ENCODE measurements around the gene IL15.
"Not testable (repeated sequence)": the region's sequence is repeated elsewhere in the genome, so short reads cannot be mapped to it uniquely, and the experiment has no call there.

Gene IL15
- total RNA-seq = 4.3 to 5.3 reads per million in 2 experiments

GRCh38 chr4:141636082-141636770 lies at the start of gene IL15:
TSS of gene IL15 (plus strand) at chr4:141636583. CDS start at chr4:141719465, 82,882 bp downstream.
- DNase-seq (ENCODE audit: low read depth) = peak; percentile 36

- no peak for DNase-seq (ENCODE audit: low read depth)
Observed at GRCh38 chr4:141587897-141588296, 48.5 kb upstream of the IL15 start.

- DNase-seq (ENCODE audit: low read depth) = no peak
Observed at GRCh38 chr4:141595531-141595930, 40.9 kb upstream of the IL15 start.

- DNase-seq (ENCODE audit: low read depth) = no peak
Observed at GRCh38 chr4:141599853-141600252, 36.5 kb upstream of the IL15 start.

- not testable (repeated sequence) for DNase-seq (ENCODE audit: low read depth)
Observed at GRCh38 chr4:141604683-141605082, 31.7 kb upstream of the IL15 start.

GRCh38 chr4:141605425-141605856 lies 30.9 kb upstream of the IL15 start:
- DNase-seq (ENCODE audit: low read depth) = no peak

GRCh38 chr4:141609243-141609642 lies 27.1 kb upstream of the IL15 start:
- no peak for DNase-seq (ENCODE audit: low read depth)

- DNase-seq (ENCODE audit: low read depth) = no peak
Observed at GRCh38 chr4:141610365-141610764, 26.0 kb upstream of the IL15 start.

GRCh38 chr4:141614878-141615586 lies 21.4 kb upstream of the IL15 start:
- no peak for DNase-seq (ENCODE audit: low read depth)

GRCh38 chr4:141615587-141615918 lies 20.8 kb upstream of the IL15 start:
- DNase-seq (ENCODE audit: low read depth) = not testable (repeated sequence)

- DNase-seq (ENCODE audit: low read depth) = no peak
Observed at GRCh38 chr4:141620715-141621114, 15.7 kb upstream of the IL15 start.

GRCh38 chr4:141625023-141625422 lies 11.4 kb upstream of the IL15 start:
- DNase-seq (ENCODE audit: low read depth) = no peak

- DNase-seq (ENCODE audit: low read depth) = no peak
Observed at GRCh38 chr4:141630854-141631253, 5.5 kb upstream of the IL15 start.

- DNase-seq (ENCODE audit: low read depth) = no peak
Observed at GRCh38 chr4:141635736-141636081, 674 bp upstream of the IL15 start.

- no peak for DNase-seq (ENCODE audit: low read depth)
Observed at GRCh38 chr4:141636771-141637460, 533 bp downstream of the IL15 start.

GRCh38 chr4:141637565-141637964 lies 1.2 kb downstream of the IL15 start:
- DNase-seq (ENCODE audit: low read depth) = no peak

- no peak for DNase-seq (ENCODE audit: low read depth)
Observed at GRCh38 chr4:141638230-141638629, 1.8 kb downstream of the IL15 start.

- no peak for DNase-seq (ENCODE audit: low read depth)
Observed at GRCh38 chr4:141640696-141641095, 4.3 kb downstream of the IL15 start.

GRCh38 chr4:141642063-141642462 lies 5.7 kb downstream of the IL15 start:
- DNase-seq (ENCODE audit: low read depth) = no peak

- no peak for DNase-seq (ENCODE audit: low read depth)
Observed at GRCh38 chr4:141642711-141643110, 6.3 kb downstream of the IL15 start.

- no peak for DNase-seq (ENCODE audit: low read depth)
Observed at GRCh38 chr4:141643557-141643956, 7.2 kb downstream of the IL15 start.

GRCh38 chr4:141645611-141646340 lies 9.4 kb downstream of the IL15 start:
- DNase-seq (ENCODE audit: low read depth) = no peak

All from T follicular helper cell (primary cell).